ENCODE data around the gene IL17REL.
A peak's percentile ranks its signal among the peaks of the same experiment; 100 is the strongest.

IL17REL gene

GRCh38 chr22:50025993-50026392 lies 13.4 kb upstream of the IL17REL start:
- no peak overlapping the region for H3K4me3 ChIP-seq (ENCODE audit: low read length in 2 of 2)
- H2BK5ac ChIP-seq (ENCODE audit: low read length) = no peak overlapping the region
- H3K23ac ChIP-seq (ENCODE audit: low read depth, low read length, poor library complexity) = no peak overlapping the region
- H3K4me1 ChIP-seq (ENCODE audit: control insufficient read depth in 2 of 2, insufficient read depth in 1 of 2, low read depth in 1 of 2, low read length in 2 of 2) = peaks cover 0 to 1% of the 10 kb centered on the region in 2 donors
- H3K9ac ChIP-seq (ENCODE audit: low read depth, low read length, poor library complexity) = no peak overlapping the region
- H2AK5ac ChIP-seq (ENCODE audit: low read depth, low read length) = no peak overlapping the region
- DNase-seq (ENCODE audit: low spot score) = no peak
- no peak overlapping the region for H3K14ac ChIP-seq (ENCODE audit: low read length)
- H3K27me3 ChIP-seq (ENCODE audit: control insufficient read depth in 3 of 3, insufficient read depth in 3 of 3, low read depth in 1 of 3, low read length in 3 of 3) = peaks cover 0 to 23% (median 9%) of the 10 kb centered on the region in 3 experiments
- H3K36me3 ChIP-seq (replicated peaks in 1 of 2; ENCODE audit: control insufficient read depth in 2 of 2, insufficient read depth in 2 of 2, low read length in 2 of 2) = no peaks in the 10 kb centered on the region
- no peak overlapping the region for H3K4me2 ChIP-seq (ENCODE audit: insufficient read depth, low read length, poor library complexity, severe bottlenecking)
- peaks cover 0 to 3% of the 10 kb centered on the region in 2 donors for H3K9me3 ChIP-seq (replicated peaks in 1 of 2; ENCODE audit: control insufficient read depth in 2 of 2, insufficient read depth in 1 of 2, low read depth in 1 of 2, low read length in 2 of 2)
- H3K4ac ChIP-seq (ENCODE audit: low read length) = no peak overlapping the region
- H3K27ac ChIP-seq (replicated peaks; ENCODE audit: low read length) = no peak overlapping the region
- H3K18ac ChIP-seq (ENCODE audit: low read length) = no peak overlapping the region
- no peak overlapping the region for H4K8ac ChIP-seq (ENCODE audit: low read depth, low read length)
- H2BK120ac ChIP-seq (ENCODE audit: low read depth, low read length) = no peak overlapping the region
- H2AFZ ChIP-seq (ENCODE audit: low read length) = no peak overlapping the region
- no peak overlapping the region for H2BK15ac ChIP-seq (ENCODE audit: low read length)
- no peaks in the 10 kb centered on the region for H3K79me1 ChIP-seq (ENCODE audit: low read depth, low read length)
- H2BK12ac ChIP-seq (ENCODE audit: low read length) = no peak overlapping the region
- no peak overlapping the region for H4K91ac ChIP-seq (ENCODE audit: low read depth, low read length, poor library complexity)
- WGBS, 2 donors (ENCODE audit: extremely low coverage in 2 of 2, insufficient read length in 2 of 2, insufficient replicate concordance in 1 of 2) = no CpG with 5 or more reads among the region's 13 CpGs

- Histone ChIP-seq H4K91ac (ENCODE audit: low read depth, low read length, poor library complexity) (no peak overlapping the region), H2AK5ac (ENCODE audit: low read depth, low read length) (no peak overlapping the region), H3K4ac (ENCODE audit: low read length) (no peak overlapping the region), H3K79me1 (ENCODE audit: low read depth, low read length) (no peaks in the 10 kb centered on the region), H3K27me3 (ENCODE audit: control insufficient read depth in 3 of 3, insufficient read depth in 3 of 3, low read depth in 1 of 3, low read length in 3 of 3) (peaks cover 0 to 29% (median 6%) of the 10 kb centered on the region in 3 experiments), H3K9me3 (replicated peaks in 1 of 2; ENCODE audit: control insufficient read depth in 2 of 2, insufficient read depth in 1 of 2, low read depth in 1 of 2, low read length in 2 of 2) (peaks cover 0 to 10% of the 10 kb centered on the region in 2 donors), H2BK12ac (ENCODE audit: low read length) (no peak overlapping the region), H3K14ac (ENCODE audit: low read length) (no peak overlapping the region), H3K23ac (ENCODE audit: low read depth, low read length, poor library complexity) (peak overlapping the region; percentile 13), H3K36me3 (replicated peaks in 1 of 2; ENCODE audit: control insufficient read depth in 2 of 2, insufficient read depth in 2 of 2, low read length in 2 of 2) (no peaks in the 10 kb centered on the region), H2BK15ac (ENCODE audit: low read length) (no peak overlapping the region), H3K4me3 (ENCODE audit: low read length in 2 of 2) (peak overlapping the region in 1 of 2 donors; percentile 33), H2BK120ac (ENCODE audit: low read depth, low read length) (no peak overlapping the region), H2AFZ (ENCODE audit: low read length) (no peak overlapping the region), H3K9ac (ENCODE audit: low read depth, low read length, poor library complexity) (no peak overlapping the region), H4K8ac (ENCODE audit: low read depth, low read length) (no peak overlapping the region), H3K27ac (replicated peaks; ENCODE audit: low read length) (no peak overlapping the region), H2BK5ac (ENCODE audit: low read length) (no peak overlapping the region), H3K4me2 (ENCODE audit: insufficient read depth, low read length, poor library complexity, severe bottlenecking) (no peak overlapping the region), H3K18ac (ENCODE audit: low read length) (no peak overlapping the region), H3K4me1 (ENCODE audit: control insufficient read depth in 2 of 2, insufficient read depth in 1 of 2, low read depth in 1 of 2, low read length in 2 of 2) (no peaks in the 10 kb centered on the region)
- no CpG with 5 or more reads among the region's 14 CpGs for WGBS, 2 donors (ENCODE audit: extremely low coverage in 2 of 2, insufficient read length in 2 of 2, insufficient replicate concordance in 1 of 2)
- no peak for DNase-seq (ENCODE audit: low spot score)
Measured at GRCh38 chr22:50022171-50022819, 9.7 kb upstream of the IL17REL start.

GRCh38 chr22:50020606-50021005 lies 8.0 kb upstream of the IL17REL start:
- WGBS, 2 donors (ENCODE audit: extremely low coverage in 2 of 2, insufficient read length in 2 of 2, insufficient replicate concordance in 1 of 2) = no CpG with 5 or more reads among the region's 15 CpGs
- DNase-seq (ENCODE audit: low spot score) = no peak
- H3K27me3 ChIP-seq (ENCODE audit: control insufficient read depth in 3 of 3, insufficient read depth in 3 of 3, low read depth in 1 of 3, low read length in 3 of 3) = peaks cover 2 to 46% (median 15%) of the 10 kb centered on the region in 3 experiments
- H3K79me1 ChIP-seq (ENCODE audit: low read depth, low read length) = no peaks in the 10 kb centered on the region
- H4K91ac ChIP-seq (ENCODE audit: low read depth, low read length, poor library complexity) = no peak overlapping the region
- H2AK5ac ChIP-seq (ENCODE audit: low read depth, low read length) = no peak overlapping the region
- no peak overlapping the region for H2BK120ac ChIP-seq (ENCODE audit: low read depth, low read length)
- H2BK12ac ChIP-seq (ENCODE audit: low read length) = no peak overlapping the region
- H4K8ac ChIP-seq (ENCODE audit: low read depth, low read length) = peak overlapping the region; percentile 52
- peak overlapping the region; percentile 81 for H3K23ac ChIP-seq (ENCODE audit: low read depth, low read length, poor library complexity)
- H2BK15ac ChIP-seq (ENCODE audit: low read length) = no peak overlapping the region
- H3K4me1 ChIP-seq (ENCODE audit: control insufficient read depth in 2 of 2, insufficient read depth in 1 of 2, low read depth in 1 of 2, low read length in 2 of 2) = no peaks in the 10 kb centered on the region
- H3K4me2 ChIP-seq (ENCODE audit: insufficient read depth, low read length, poor library complexity, severe bottlenecking) = no peak overlapping the region
- H3K36me3 ChIP-seq (replicated peaks in 1 of 2; ENCODE audit: control insufficient read depth in 2 of 2, insufficient read depth in 2 of 2, low read length in 2 of 2) = no peaks in the 10 kb centered on the region
- no peak overlapping the region for H3K4ac ChIP-seq (ENCODE audit: low read length)
- peak overlapping the region in 1 of 2 donors; percentile 53 for H3K4me3 ChIP-seq (ENCODE audit: low read length in 2 of 2)
- H3K9ac ChIP-seq (ENCODE audit: low read depth, low read length, poor library complexity) = no peak overlapping the region
- H3K14ac ChIP-seq (ENCODE audit: low read length) = no peak overlapping the region
- no peak overlapping the region for H3K27ac ChIP-seq (replicated peaks; ENCODE audit: low read length)
- no peak overlapping the region for H2AFZ ChIP-seq (ENCODE audit: low read length)
- peaks cover 0 to 11% of the 10 kb centered on the region in 2 donors for H3K9me3 ChIP-seq (replicated peaks in 1 of 2; ENCODE audit: control insufficient read depth in 2 of 2, insufficient read depth in 1 of 2, low read depth in 1 of 2, low read length in 2 of 2)
- H3K18ac ChIP-seq (ENCODE audit: low read length) = no peak overlapping the region
- no peak overlapping the region for H2BK5ac ChIP-seq (ENCODE audit: low read length)

GRCh38 chr22:50019316-50019715 lies 6.8 kb upstream of the IL17REL start:
- Histone ChIP-seq H3K4me1 (ENCODE audit: control insufficient read depth in 2 of 2, insufficient read depth in 1 of 2, low read depth in 1 of 2, low read length in 2 of 2) (peaks cover 4% of the 10 kb centered on the region in 2 donors), H2BK5ac (ENCODE audit: low read length) (no peak overlapping the region), H3K79me1 (ENCODE audit: low read depth, low read length) (no peaks in the 10 kb centered on the region), H3K4ac (ENCODE audit: low read length) (no peak overlapping the region), H2BK15ac (ENCODE audit: low read length) (no peak overlapping the region), H3K27ac (replicated peaks; ENCODE audit: low read length) (no peak overlapping the region), H2BK120ac (ENCODE audit: low read depth, low read length) (no peak overlapping the region), H3K18ac (ENCODE audit: low read length) (no peak overlapping the region), H3K9me3 (replicated peaks in 1 of 2; ENCODE audit: control insufficient read depth in 2 of 2, insufficient read depth in 1 of 2, low read depth in 1 of 2, low read length in 2 of 2) (peaks cover 0 to 11% of the 10 kb centered on the region in 2 donors), H3K27me3 (ENCODE audit: control insufficient read depth in 3 of 3, insufficient read depth in 3 of 3, low read depth in 1 of 3, low read length in 3 of 3) (peaks cover 8 to 52% (median 27%) of the 10 kb centered on the region in 3 experiments), H3K9ac (ENCODE audit: low read depth, low read length, poor library complexity) (no peak overlapping the region), H4K91ac (ENCODE audit: low read depth, low read length, poor library complexity) (no peak overlapping the region), H3K4me3 (ENCODE audit: low read length in 2 of 2) (no peak overlapping the region), H2BK12ac (ENCODE audit: low read length) (no peak overlapping the region), H3K36me3 (replicated peaks in 1 of 2; ENCODE audit: control insufficient read depth in 2 of 2, insufficient read depth in 2 of 2, low read length in 2 of 2) (no peaks in the 10 kb centered on the region), H2AK5ac (ENCODE audit: low read depth, low read length) (no peak overlapping the region), H4K8ac (ENCODE audit: low read depth, low read length) (no peak overlapping the region), H3K4me2 (ENCODE audit: insufficient read depth, low read length, poor library complexity, severe bottlenecking) (no peak overlapping the region), H3K14ac (ENCODE audit: low read length) (no peak overlapping the region), H2AFZ (ENCODE audit: low read length) (no peak overlapping the region), H3K23ac (ENCODE audit: low read depth, low read length, poor library complexity) (no peak overlapping the region)
- no CpG with 5 or more reads among the region's 3 CpGs for WGBS, 2 donors (ENCODE audit: extremely low coverage in 2 of 2, insufficient read length in 2 of 2, insufficient replicate concordance in 1 of 2)
- no peak for DNase-seq (ENCODE audit: low spot score)

Measured in neuronal stem cell (in vitro differentiated cells).